H1 (cell line): Measurements from ENCODE around the gene CAV1. TPM values are rescaled to one million over a fixed set of nuclear protein-coding genes. Genes with fewer than 3 reads are reported as not detected.

Source experiments
- ASH2L ChIP-seq: fragments of 200-600, 300-600 bp; sonication (generic); IDR thresholded peaks from one replicate; pipeline ENCODE4 v1.7.1; 2017; ENCODE audit warnings: low read length
- CEBPB ChIP-seq: IDR thresholded peaks from 2 replicates; pipeline ENCODE4 v1.6.1; 2012; ENCODE audit warnings: low read depth, low read length
- CTBP2 ChIP-seq: IDR thresholded peaks from 2 replicates; pipeline ENCODE4 v1.7.0; 2011; ENCODE audit warnings: borderline replicate concordance, mild to moderate bottlenecking, moderate library complexity, mixed read lengths, low read length; ENCODE audit not compliant: insufficient read depth, insufficient read length
- CTCF ChIP-seq, 3 experiments: IDR thresholded peaks; 1 replicate in 2 of 3; 2 replicates in 1 of 3; pipeline versions ENCODE4 v1.5.1 to v1.6.1; 2011; ENCODE audit warnings: low read length in 3 of 3, mild to moderate bottlenecking in 3 of 3, inconsistent platforms in 2 of 3, low read depth in 1 of 3, moderate library complexity in 1 of 3; ENCODE audit not compliant: insufficient read depth in 1 of 3; ENCODE audit errors: control extremely low read depth in 1 of 3
- SAP30 ChIP-seq: fragments of 300-600 bp; sonication (generic); IDR thresholded peaks from 2 replicates; pipeline ENCODE4 v1.7.1; 2012; ENCODE audit warnings: low read length, moderate library complexity, mild to moderate bottlenecking, inconsistent platforms; ENCODE audit not compliant: insufficient read depth, insufficient replicate concordance
- SIN3A ChIP-seq, 2 experiments: IDR thresholded peaks in 1 of 2; conservative IDR thresholded peaks in 1 of 2; 2 replicates each; pipeline ENCODE4 v1.6.1; 2011 to 2012; ENCODE audit warnings: low read length in 2 of 2, improper control_type of control experiment in 1 of 2, low read depth in 1 of 2, mild to moderate bottlenecking in 1 of 2
- TBP ChIP-seq: IDR thresholded peaks from 2 replicates; pipeline ENCODE4 v1.6.1; 2011; ENCODE audit warnings: low read depth, low read length, improper control_type of control experiment
- polyA plus RNA-seq, 7 experiments: library from polyadenylated mRNA; depleted of rRNA in 3 of 7; stranded (reverse) in 5 of 7; unstranded in 2 of 7; fragments of >200 nt in 5 of 7; fragments of 200-250 nt in 2 of 7; gene quantifications; 1 replicate in 5 of 7; 2 replicates in 1 of 7; 4 replicates in 1 of 7; pipeline versions ENCODE4 v1.2.1 to v1.2.3, GENCODE V29; 2011 to 2013; ENCODE audit warnings: missing spikeins in 2 of 7, mixed read lengths in 2 of 7
- total RNA-seq: library from RNA; stranded (reverse); fragmentation: NEBNext Ultra II Directional; extraction: Animal tissue kit (Norgen Biotek cat#: 25700); gene quantifications from 2 replicates; pipeline ENCODE4 v1.2.1, GENCODE V29; 2021

The CAV1 gene
- total and polyA plus RNA-seq, 2 of the 8 experiments (the other 6 are each of a cell fraction or from before 2014, with no cell fraction given), result 16.3 to 21.8 TPM

GRCh38 chr7:116553168-116553964 lies 28.5 kb downstream of the CAV1 start (continued):
- TF ChIP-seq SAP30 (no peak), CTBP2 (no peak), TBP (no peak), CEBPB (no peak), ASH2L (no peak), SIN3A (conservative IDR thresholded peaks at IDR 0.05 in 1 of 2, IDR thresholded peaks at IDR 0.05 in 1 of 2; ENCODE audit: low read depth in 1 of 2, low read length in 2 of 2) (no peak), CTCF (IDR thresholded peaks at IDR 0.05; ENCODE audit: control extremely low read depth in 1 of 3, insufficient read depth in 1 of 3, low read depth in 1 of 3, low read length in 3 of 3) (no peak)
- TF ChIP-seq, all 59 proteins: peak for 0
